Natural killer cell (primary cell): ENCODE measurements around the gene KRTAP19-2. TPM values are rescaled to one million over a fixed set of nuclear protein-coding genes. Genes with fewer than 3 reads are reported as not detected.

Experiments used
- ATAC-seq, 3 donors: fragments of 150-1000 bp in 2 of 3; fragments of 200-7000 bp in 1 of 3; cut with Tn5 transposase; 1 replicate in 1 of 3; 2 replicates in 2 of 3; pipeline ENCODE4 v1.10.0; 2021; ENCODE audit warnings: mild to moderate bottlenecking in 2 of 3, moderate library complexity in 2 of 3
- DNase-seq, 2 donors: peaks; one replicate each; pipeline versions ENCODE4 v3.0.0 to v3.0.0-alpha.2; 2013 to 2021; ENCODE audit warnings: mixed read lengths in 1 of 2
- H3K27ac ChIP-seq: one replicate; pipeline ENCODE4 v1.5.1; 2013; ENCODE audit warnings: mild to moderate bottlenecking, low read length
- H3K27me3 ChIP-seq: one replicate; pipeline ENCODE4 v1.6.1; 2013; ENCODE audit warnings: low read length; ENCODE audit not compliant: control insufficient read depth, insufficient read depth
- H3K36me3 ChIP-seq: one replicate; pipeline ENCODE4 v1.6.1; 2013; ENCODE audit warnings: low read length; ENCODE audit not compliant: control insufficient read depth, insufficient read depth
- H3K4me1 ChIP-seq: one replicate; pipeline ENCODE4 v1.6.1; 2013; ENCODE audit warnings: low read length; ENCODE audit not compliant: control insufficient read depth, insufficient read depth
- H3K4me3 ChIP-seq: one replicate; pipeline ENCODE4 v1.5.1; 2013; ENCODE audit warnings: low read length
- H3K9me3 ChIP-seq: one replicate; pipeline ENCODE4 v1.6.1; 2013; ENCODE audit warnings: low read length; ENCODE audit not compliant: control insufficient read depth, insufficient read depth
- H3K27ac Mint-ChIP-seq, 2 donors: one replicate each; pipeline ENCODE4 v1.8.0; 2022; ENCODE audit warnings: mild to moderate bottlenecking in 2 of 2, mixed read lengths in 2 of 2, moderate library complexity in 1 of 2
- H3K27me3 Mint-ChIP-seq, 2 donors: one replicate each; pipeline ENCODE4 v1.8.0; 2022; ENCODE audit warnings: low read depth in 2 of 2, mixed read lengths in 2 of 2
- H3K36me3 Mint-ChIP-seq: one replicate; pipeline ENCODE4 v1.8.0; 2022; ENCODE audit warnings: mixed read lengths
- H3K4me1 Mint-ChIP-seq, 2 donors: one replicate each; pipeline ENCODE4 v1.8.0; 2022; ENCODE audit warnings: mixed read lengths in 2 of 2
- H3K4me3 Mint-ChIP-seq: one replicate; pipeline ENCODE4 v1.8.0; 2022; ENCODE audit warnings: mild to moderate bottlenecking, moderate library complexity, mixed read lengths
- H3K9me3 Mint-ChIP-seq, 2 donors: one replicate each; pipeline ENCODE4 v1.8.0; 2022; ENCODE audit warnings: mixed read lengths in 2 of 2
- CTCF ChIP-seq: fragments of 200-600 bp; IDR thresholded peaks from one replicate; pipeline ENCODE4 v1.8.0; 2022; ENCODE audit warnings: antibody characterized with exemption
- WGBS: methylation state at CpG from one replicate; pipeline ENCODE4 v1.1.7; 2013; ENCODE audit warnings: missing lambda C conversion rate; ENCODE audit not compliant: insufficient coverage; 5-methylcytosine and 5-hydroxymethylcytosine counted together
- intact Hi-C: fragments of 100-400 bp; cut with micrococcal nuclease; formaldehyde crosslinking; loops from one replicate; pipeline ENCODE4 v1.14.2; 2022
- total RNA-seq, 4 donors: library from RNA; stranded (reverse); fragments of 120-200 nt in 1 of 4; gene quantifications; one replicate each; pipeline versions ENCODE4 v1.2.3 to v1.2.4, GENCODE V29; 2013 to 2022

KRTAP19-2 gene
- total RNA-seq, 3 donors from 2014 or later (not counting 1 experiment from before 2014, with no cell fraction given): not detected

DNA sequence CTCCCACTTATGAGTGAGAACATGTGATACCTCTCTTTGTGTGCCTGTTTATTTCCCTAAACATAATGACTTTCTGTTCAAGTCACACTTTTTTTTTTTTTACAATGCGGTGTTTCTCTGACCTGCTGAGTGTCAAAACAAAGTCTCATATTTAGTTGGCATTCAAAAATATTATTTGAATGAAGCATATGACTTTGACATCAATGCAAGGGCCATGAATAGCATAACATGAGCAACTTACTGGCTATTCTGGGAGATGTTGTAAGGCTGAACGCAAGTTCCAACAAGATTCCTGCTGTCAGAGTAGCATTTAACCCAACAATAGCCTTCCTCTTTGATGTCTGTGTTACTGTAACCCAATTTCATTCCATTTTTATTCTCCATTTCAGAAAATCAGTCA is 5.1 kb downstream of the KRTAP19-2 start:
- no peak for TF ChIP-seq CTCF
- WGBS: 100% methylated on average over 1 of the region's 2 CpGs
- no peaks in the 10 kb centered on the region for H3K27me3 ChIP-seq
- H3K4me3 ChIP-seq: no peak overlapping the region
- Mint-ChIP-seq H3K27me3 (no peaks in the 10 kb centered on the region), H3K36me3 (no peaks in the 10 kb centered on the region), H3K4me1 (no peaks in the 10 kb centered on the region), H3K4me3 (no peak overlapping the region), H3K9me3 (peaks cover 7 to 8% of the 10 kb centered on the region in 2 donors), H3K27ac (no peak overlapping the region)
- intact Hi-C loops: no loop called here
- peaks cover 8% of the 10 kb centered on the region for H3K9me3 ChIP-seq
- ATAC-seq (no peak), DNase-seq (no peak)
- H3K36me3 ChIP-seq: no peaks in the 10 kb centered on the region
- no peak overlapping the region for H3K27ac ChIP-seq
- no peaks in the 10 kb centered on the region for H3K4me1 ChIP-seq

- DNase-seq (no peak), ATAC-seq (no peak)
- TF ChIP-seq CTCF: no peak
- Histone ChIP-seq H3K9me3 (no peaks in the 10 kb centered on the region), H3K4me3 (no peak within 1 kb of the TSS), H3K27ac (no peak within 1 kb of the TSS), H3K27me3 (no peaks in the 10 kb centered on the region), H3K4me1 (no peaks in the 10 kb centered on the region), H3K36me3 (no peaks in the 10 kb centered on the region)
- H3K9me3 Mint-ChIP-seq: peaks cover 4 to 5% of the 10 kb centered on the region in 2 donors
- H3K27me3 Mint-ChIP-seq: no peaks in the 10 kb centered on the region
- no peaks in the 10 kb centered on the region for H3K36me3 Mint-ChIP-seq
- H3K4me3 Mint-ChIP-seq: no peak within 1 kb of the TSS
- intact Hi-C loops: no loop called here
- 87% methylated on average over 7 of the region's 7 CpGs for WGBS
- H3K27ac Mint-ChIP-seq: no peak within 1 kb of the TSS
- H3K4me1 Mint-ChIP-seq: no peaks in the 10 kb centered on the region
These were observed 7.1 kb downstream of the KRTAP19-2 start, which contains the start of gene KRTAP19-1 for GRCh38 chr21:30480145-30480544. Gene KRTAP19-1 (minus strand): TSS chr21:30480367. CDS start chr21:30480317, 50 bp downstream.

GRCh38 chr21:30479259-30479658 is 8.0 kb downstream of the KRTAP19-2 start:
- 69% methylated on average over 3 of the region's 4 CpGs for WGBS
- Histone ChIP-seq H3K9me3 (no peaks in the 10 kb centered on the region), H3K4me1 (no peaks in the 10 kb centered on the region), H3K4me3 (no peak overlapping the region), H3K27me3 (no peaks in the 10 kb centered on the region), H3K27ac (no peak overlapping the region), H3K36me3 (no peaks in the 10 kb centered on the region)
- Mint-ChIP-seq H3K27me3 (no peaks in the 10 kb centered on the region), H3K4me3 (no peak overlapping the region), H3K4me1 (no peaks in the 10 kb centered on the region), H3K36me3 (no peaks in the 10 kb centered on the region), H3K9me3 (peaks cover 4 to 8% of the 10 kb centered on the region in 2 donors), H3K27ac (no peak overlapping the region)
- intact Hi-C loops: no loop called here
- no peak for DNase-seq
- ATAC-seq: no peak
- TF ChIP-seq CTCF: no peak

GRCh38 chr21:30478004-30478403 is 9.2 kb downstream of the KRTAP19-2 start:
- H3K36me3 Mint-ChIP-seq: no peaks in the 10 kb centered on the region
- intact Hi-C loops: no loop called here
- H3K4me3 ChIP-seq: no peak overlapping the region

More at GRCh38 chr21:30478004-30478403, 9.2 kb downstream of the KRTAP19-2 start:
- no peak for DNase-seq
- H3K4me1 ChIP-seq: no peaks in the 10 kb centered on the region
- no peaks in the 10 kb centered on the region for H3K36me3 ChIP-seq
- Mint-ChIP-seq H3K4me1 (no peaks in the 10 kb centered on the region), H3K27me3 (no peaks in the 10 kb centered on the region), H3K27ac (no peak overlapping the region), H3K4me3 (no peak overlapping the region), H3K9me3 (peaks cover 4 to 8% of the 10 kb centered on the region in 2 donors)
- ATAC-seq: no peak
- H3K27me3 ChIP-seq: no peaks in the 10 kb centered on the region
- 54% methylated on average over 3 of the region's 3 CpGs for WGBS
- no peak for TF ChIP-seq CTCF
- no peaks in the 10 kb centered on the region for H3K9me3 ChIP-seq
- no peak overlapping the region for H3K27ac ChIP-seq
